ENCODE measurements around the gene POLR2C. TPM values are rescaled to one million over a fixed set of nuclear protein-coding genes. Genes with fewer than 3 reads are reported as not detected.
A peak's percentile ranks its signal among the peaks of the same experiment; 100 is the strongest.

The POLR2C gene
- total RNA-seq, 1 donor from 2014 or later = 52.1 TPM

DNA sequence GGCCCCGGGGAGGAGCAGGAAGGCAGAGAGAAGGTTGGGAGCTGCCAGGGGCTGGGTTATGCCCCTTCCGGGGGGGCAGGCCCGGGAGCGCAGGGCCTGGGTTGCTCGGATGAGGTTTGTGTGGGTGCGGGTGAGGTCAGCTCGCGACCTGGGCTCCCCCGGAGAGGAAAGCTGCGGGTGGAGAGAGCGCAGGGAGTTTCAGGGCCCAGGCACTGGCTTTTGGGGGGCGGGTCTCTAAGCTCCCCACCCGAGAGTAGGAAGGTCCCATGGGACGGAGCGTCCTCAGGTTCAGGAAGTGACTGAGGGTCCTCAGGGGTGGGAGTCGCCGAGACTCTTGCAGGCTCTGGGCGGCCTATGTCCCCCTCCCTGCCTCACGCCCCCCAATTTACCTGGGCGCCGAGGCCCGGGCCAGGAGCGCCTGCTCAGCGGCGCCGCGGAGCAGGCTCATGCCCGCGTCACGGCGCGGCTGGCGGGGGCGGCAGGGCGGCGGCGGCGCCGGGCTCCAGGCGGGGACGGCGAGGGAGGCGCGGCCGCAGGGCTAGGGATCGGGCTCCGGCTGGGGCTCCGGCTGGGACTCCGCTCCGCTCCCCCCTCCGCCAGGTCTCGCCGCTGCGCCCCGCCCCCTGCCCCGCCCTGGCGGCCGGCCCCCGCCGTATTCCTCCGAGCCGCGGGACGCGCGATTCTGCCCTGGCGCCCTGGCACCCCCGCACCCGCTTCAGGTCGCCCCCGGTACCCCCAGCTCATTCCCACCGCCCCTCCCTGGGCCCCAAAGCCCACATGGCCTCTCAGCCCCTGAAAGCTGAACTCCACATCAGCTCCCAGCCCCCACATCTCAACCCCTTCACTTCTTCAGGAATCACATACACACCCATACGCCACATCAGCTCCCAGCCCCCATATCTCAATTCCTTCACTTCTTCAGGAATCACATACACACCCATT lies 23.7 kb downstream of the POLR2C start, which contains the start of gene DOK4:
DOK4 (minus strand) TSS at position 578 of the 942 bp plus-strand sequence. CDS start 6,986 bp downstream, outside the sequence.
- peak; percentile 80 for DNase-seq (ENCODE audit: low spot score)
- peaks cover 12% of the 10 kb centered on the region for H3K27me3 Mint-ChIP-seq (ENCODE audit: unreplicated experiment)
- H3K4me3 Mint-ChIP-seq (ENCODE audit: unreplicated experiment) = peak within 1 kb of the TSS; percentile 94
- H3K4me1 Mint-ChIP-seq (ENCODE audit: unreplicated experiment) = peaks cover 19% of the 10 kb centered on the region
- TF ChIP-seq, protein P1, sequence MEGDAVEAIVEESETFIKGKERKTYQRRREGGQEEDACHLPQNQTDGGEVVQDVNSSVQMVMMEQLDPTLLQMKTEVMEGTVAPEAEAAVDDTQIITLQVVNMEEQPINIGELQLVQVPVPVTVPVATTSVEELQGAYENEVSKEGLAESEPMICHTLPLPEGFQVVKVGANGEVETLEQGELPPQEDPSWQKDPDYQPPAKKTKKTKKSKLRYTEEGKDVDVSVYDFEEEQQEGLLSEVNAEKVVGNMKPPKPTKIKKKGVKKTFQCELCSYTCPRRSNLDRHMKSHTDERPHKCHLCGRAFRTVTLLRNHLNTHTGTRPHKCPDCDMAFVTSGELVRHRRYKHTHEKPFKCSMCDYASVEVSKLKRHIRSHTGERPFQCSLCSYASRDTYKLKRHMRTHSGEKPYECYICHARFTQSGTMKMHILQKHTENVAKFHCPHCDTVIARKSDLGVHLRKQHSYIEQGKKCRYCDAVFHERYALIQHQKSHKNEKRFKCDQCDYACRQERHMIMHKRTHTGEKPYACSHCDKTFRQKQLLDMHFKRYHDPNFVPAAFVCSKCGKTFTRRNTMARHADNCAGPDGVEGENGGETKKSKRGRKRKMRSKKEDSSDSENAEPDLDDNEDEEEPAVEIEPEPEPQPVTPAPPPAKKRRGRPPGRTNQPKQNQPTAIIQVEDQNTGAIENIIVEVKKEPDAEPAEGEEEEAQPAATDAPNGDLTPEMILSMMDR (IDR thresholded peaks at IDR 0.05; ENCODE audit: unreplicated experiment) = no peak
- no peaks in the 10 kb centered on the region for H3K9me3 Mint-ChIP-seq (ENCODE audit: unreplicated experiment)
- H3K36me3 Mint-ChIP-seq (ENCODE audit: low read depth, unreplicated experiment) = no peaks in the 10 kb centered on the region
- H3K27ac Mint-ChIP-seq (ENCODE audit: unreplicated experiment) = peak within 1 kb of the TSS; percentile 80

DNA sequence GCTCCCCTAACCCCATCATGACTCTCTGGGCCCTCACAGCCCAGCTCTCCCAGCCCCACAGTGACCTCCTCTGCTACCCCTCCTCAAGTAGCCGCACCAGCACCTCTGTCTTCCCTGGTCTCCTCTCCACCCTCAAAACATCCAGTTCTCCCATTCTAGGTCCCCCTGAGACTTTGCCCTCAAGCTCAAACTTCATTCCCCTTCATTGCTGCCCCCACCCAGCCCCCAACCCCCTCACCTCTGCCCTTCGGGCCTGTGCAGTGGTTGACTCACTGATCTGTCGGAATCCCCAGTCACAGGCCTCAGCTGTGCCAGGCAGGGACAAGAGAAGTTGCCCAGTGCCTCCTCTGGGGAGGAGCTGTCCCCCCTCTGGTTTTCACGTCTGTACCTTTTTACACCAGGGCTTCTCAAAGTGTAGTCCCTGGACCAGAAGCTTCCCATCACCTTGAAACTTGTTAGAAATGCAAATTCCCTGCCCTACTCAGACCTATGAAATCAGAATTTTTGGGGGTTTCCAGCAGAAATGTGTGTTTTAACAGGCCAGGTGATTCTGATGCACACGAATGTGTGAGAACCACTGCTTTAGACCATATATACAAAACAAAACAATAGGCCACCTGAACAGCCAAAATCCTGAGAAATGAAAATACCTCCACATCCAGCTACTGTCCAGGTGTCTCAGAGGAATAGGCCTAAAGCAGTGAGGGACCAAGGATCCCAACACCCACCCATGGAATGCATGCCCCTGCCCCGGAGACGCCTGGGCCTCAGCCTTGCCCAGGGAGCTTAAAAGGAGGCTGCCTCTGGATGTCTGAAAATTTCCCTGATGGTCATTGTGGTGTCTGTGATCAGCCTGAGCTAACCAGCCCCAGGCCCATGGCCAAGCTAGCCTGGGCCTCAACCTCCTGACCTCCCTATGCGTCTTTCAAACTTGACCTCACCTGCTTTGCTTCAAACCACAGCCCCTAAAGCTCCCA lies 24.7 kb downstream of the POLR2C start:
- DNase-seq (ENCODE audit: low spot score) = no peak
- TF ChIP-seq, protein P1 (IDR thresholded peaks at IDR 0.05; ENCODE audit: unreplicated experiment) = no peak
- H3K27me3 Mint-ChIP-seq (ENCODE audit: unreplicated experiment) = peaks cover 9% of the 10 kb centered on the region
- H3K4me3 Mint-ChIP-seq (ENCODE audit: unreplicated experiment) = peak overlapping the region; percentile 90
- no peaks in the 10 kb centered on the region for H3K36me3 Mint-ChIP-seq (ENCODE audit: low read depth, unreplicated experiment)
- peaks cover 19% of the 10 kb centered on the region for H3K4me1 Mint-ChIP-seq (ENCODE audit: unreplicated experiment)
- no peaks in the 10 kb centered on the region for H3K9me3 Mint-ChIP-seq (ENCODE audit: unreplicated experiment)
- peak overlapping the region; percentile 80 for H3K27ac Mint-ChIP-seq (ENCODE audit: unreplicated experiment)

DNA sequence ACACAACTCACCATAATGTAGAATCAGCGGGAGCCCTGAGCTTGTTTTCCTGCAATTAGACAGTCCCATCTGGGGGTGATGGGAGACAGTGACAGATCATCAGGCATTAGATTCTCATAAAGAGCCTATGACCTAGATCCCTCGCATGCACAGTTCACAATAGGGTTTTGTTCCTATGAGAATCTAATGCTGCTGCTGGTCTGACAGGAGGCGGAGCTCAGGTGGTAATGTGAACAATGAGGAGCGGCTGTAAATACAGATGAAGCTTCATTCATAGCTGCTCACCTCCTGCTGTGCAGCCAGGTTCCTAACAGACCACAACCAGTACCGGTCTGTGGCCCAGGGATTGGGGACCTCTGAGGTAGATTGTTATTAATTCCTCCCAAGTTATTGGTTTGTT lies 26.8 kb downstream of the POLR2C start:
- peaks cover 22% of the 10 kb centered on the region for H3K4me1 Mint-ChIP-seq (ENCODE audit: unreplicated experiment)
- no peaks in the 10 kb centered on the region for H3K36me3 Mint-ChIP-seq (ENCODE audit: low read depth, unreplicated experiment)
- H3K27me3 Mint-ChIP-seq (ENCODE audit: unreplicated experiment) = peaks cover 9% of the 10 kb centered on the region

DNA sequence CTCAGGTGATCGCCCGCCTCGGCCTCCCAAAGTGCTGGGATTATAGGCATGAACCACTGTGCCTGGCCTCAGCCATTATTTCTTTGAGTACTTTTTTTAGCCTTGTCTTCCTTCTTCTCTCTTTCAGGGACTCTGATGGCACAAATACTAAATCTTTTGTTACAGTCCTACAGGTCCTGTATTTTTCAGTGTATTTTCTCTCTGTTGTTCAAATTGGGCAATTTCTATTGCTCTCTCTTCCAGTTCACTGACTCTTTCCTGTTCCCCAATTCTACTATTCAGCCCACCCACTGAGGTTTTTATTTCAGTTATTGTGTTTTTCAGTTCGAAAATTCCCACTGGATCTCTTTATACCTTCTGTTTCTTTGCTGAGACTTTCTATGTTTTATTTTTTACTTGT lies 31.3 kb downstream of the POLR2C start:
- Mint-ChIP-seq H3K27ac (ENCODE audit: unreplicated experiment) (no peak overlapping the region), H3K27me3 (ENCODE audit: unreplicated experiment) (peaks cover 4% of the 10 kb centered on the region), H3K36me3 (ENCODE audit: low read depth, unreplicated experiment) (no peaks in the 10 kb centered on the region), H3K4me3 (ENCODE audit: unreplicated experiment) (no peak overlapping the region), H3K9me3 (ENCODE audit: unreplicated experiment) (no peaks in the 10 kb centered on the region), H3K4me1 (ENCODE audit: unreplicated experiment) (peaks cover 3% of the 10 kb centered on the region)
- TF ChIP-seq, protein P1 (IDR thresholded peaks at IDR 0.05; ENCODE audit: unreplicated experiment) = no peak
- no peak for DNase-seq (ENCODE audit: low spot score)

More for the DNA sequence above, 26.8 kb downstream of the POLR2C start:
- no peak overlapping the region for H3K4me3 Mint-ChIP-seq (ENCODE audit: unreplicated experiment)
- TF ChIP-seq, protein P1 (IDR thresholded peaks at IDR 0.05; ENCODE audit: unreplicated experiment) = no peak
- H3K27ac Mint-ChIP-seq (ENCODE audit: unreplicated experiment) = no peak overlapping the region
- no peaks in the 10 kb centered on the region for H3K9me3 Mint-ChIP-seq (ENCODE audit: unreplicated experiment)
- no peak for DNase-seq (ENCODE audit: low spot score)
